ENCODE measurements around the gene GAP43. TPM values are rescaled to one million over a fixed set of nuclear protein-coding genes. Genes with fewer than 3 reads are reported as not detected.

The GAP43 gene
- total and polyA plus RNA-seq, 4 donors = 0.06 to 0.60 (median 0.19) TPM

DNA sequence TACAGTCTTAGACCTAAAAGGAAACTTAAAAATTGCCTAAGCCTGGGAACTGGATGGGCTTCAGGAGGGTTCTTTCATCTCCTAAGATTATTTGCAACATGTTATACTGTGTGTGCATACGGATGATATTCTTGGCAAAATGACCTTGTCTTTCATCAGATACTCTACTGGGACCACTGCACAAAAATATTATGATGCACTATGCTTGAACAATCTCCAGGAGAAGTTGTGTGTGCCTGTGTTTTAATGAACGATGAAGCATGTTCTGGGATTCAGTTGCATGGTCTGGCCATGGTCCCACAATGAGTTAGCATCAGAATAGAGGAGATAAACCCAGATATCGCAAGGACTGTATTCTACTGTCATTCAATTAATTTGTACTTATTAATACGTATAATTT, 68.7 kb downstream of the GAP43 start:
- H3K36me3 ChIP-seq (ENCODE audit: control insufficient read depth in 4 of 4, insufficient read depth in 4 of 4, low read length in 4 of 4) = no peaks in the 10 kb centered on the region
- no peaks in the 10 kb centered on the region for H3K9me3 ChIP-seq (ENCODE audit: control insufficient read depth in 4 of 4, insufficient read depth in 3 of 4, low read length in 3 of 4)
- ATAC-seq (ENCODE audit: insufficient read depth, low FRiP score) (no peak), DNase-seq (no peak)
- peaks cover 0 to 3% (median 0%) of the 10 kb centered on the region in 5 donors for H3K4me1 ChIP-seq (ENCODE audit: control insufficient read depth in 5 of 5, insufficient read depth in 5 of 5, low read length in 5 of 5)
- no peak overlapping the region for H3K9ac ChIP-seq (ENCODE audit: insufficient read depth in 1 of 2, low read length in 2 of 2)
- TF ChIP-seq, protein P1, sequence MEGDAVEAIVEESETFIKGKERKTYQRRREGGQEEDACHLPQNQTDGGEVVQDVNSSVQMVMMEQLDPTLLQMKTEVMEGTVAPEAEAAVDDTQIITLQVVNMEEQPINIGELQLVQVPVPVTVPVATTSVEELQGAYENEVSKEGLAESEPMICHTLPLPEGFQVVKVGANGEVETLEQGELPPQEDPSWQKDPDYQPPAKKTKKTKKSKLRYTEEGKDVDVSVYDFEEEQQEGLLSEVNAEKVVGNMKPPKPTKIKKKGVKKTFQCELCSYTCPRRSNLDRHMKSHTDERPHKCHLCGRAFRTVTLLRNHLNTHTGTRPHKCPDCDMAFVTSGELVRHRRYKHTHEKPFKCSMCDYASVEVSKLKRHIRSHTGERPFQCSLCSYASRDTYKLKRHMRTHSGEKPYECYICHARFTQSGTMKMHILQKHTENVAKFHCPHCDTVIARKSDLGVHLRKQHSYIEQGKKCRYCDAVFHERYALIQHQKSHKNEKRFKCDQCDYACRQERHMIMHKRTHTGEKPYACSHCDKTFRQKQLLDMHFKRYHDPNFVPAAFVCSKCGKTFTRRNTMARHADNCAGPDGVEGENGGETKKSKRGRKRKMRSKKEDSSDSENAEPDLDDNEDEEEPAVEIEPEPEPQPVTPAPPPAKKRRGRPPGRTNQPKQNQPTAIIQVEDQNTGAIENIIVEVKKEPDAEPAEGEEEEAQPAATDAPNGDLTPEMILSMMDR (IDR thresholded peaks at IDR 0.05; ENCODE audit: control extremely low read depth, extremely low read depth) = no peak
- H3K27ac ChIP-seq (ENCODE audit: low read depth in 1 of 2, low read length in 1 of 2) = no peak overlapping the region
- no peak overlapping the region for H3K4me3 ChIP-seq
- H3K27me3 ChIP-seq (ENCODE audit: control insufficient read depth in 3 of 3, insufficient read depth in 3 of 3, low read length in 2 of 3) = no peaks in the 10 kb centered on the region
- WGBS, 2 donors = 88 to 91% methylated on average over 4 of the region's 4 CpGs

- DNase-seq (peak; percentile 81 to 88 (median 83)), ATAC-seq (ENCODE audit: insufficient read depth, low FRiP score) (peak; percentile 90)
- Histone ChIP-seq H3K4me1 (ENCODE audit: control insufficient read depth in 5 of 5, insufficient read depth in 5 of 5, low read length in 5 of 5) (peaks cover 0 to 3% (median 0%) of the 10 kb centered on the region in 5 donors), H3K9ac (ENCODE audit: insufficient read depth in 1 of 2, low read length in 2 of 2) (no peak overlapping the region), H3K27me3 (ENCODE audit: control insufficient read depth in 3 of 3, insufficient read depth in 3 of 3, low read length in 2 of 3) (no peaks in the 10 kb centered on the region), H3K27ac (ENCODE audit: low read depth in 1 of 2, low read length in 1 of 2) (no peak overlapping the region), H3K36me3 (ENCODE audit: control insufficient read depth in 4 of 4, insufficient read depth in 4 of 4, low read length in 4 of 4) (no peaks in the 10 kb centered on the region), H3K9me3 (ENCODE audit: control insufficient read depth in 4 of 4, insufficient read depth in 3 of 4, low read length in 3 of 4) (no peaks in the 10 kb centered on the region), H3K4me3 (no peak overlapping the region)
- TF ChIP-seq, protein P1 (IDR thresholded peaks at IDR 0.05; ENCODE audit: control extremely low read depth, extremely low read depth) = peak; percentile 86
- 20 to 27% methylated on average over 8 of the region's 8 CpGs for WGBS, 2 donors
These were observed 69.7 kb downstream of the GAP43 start for GRCh38 chr3:115692887-115693524.

DNA sequence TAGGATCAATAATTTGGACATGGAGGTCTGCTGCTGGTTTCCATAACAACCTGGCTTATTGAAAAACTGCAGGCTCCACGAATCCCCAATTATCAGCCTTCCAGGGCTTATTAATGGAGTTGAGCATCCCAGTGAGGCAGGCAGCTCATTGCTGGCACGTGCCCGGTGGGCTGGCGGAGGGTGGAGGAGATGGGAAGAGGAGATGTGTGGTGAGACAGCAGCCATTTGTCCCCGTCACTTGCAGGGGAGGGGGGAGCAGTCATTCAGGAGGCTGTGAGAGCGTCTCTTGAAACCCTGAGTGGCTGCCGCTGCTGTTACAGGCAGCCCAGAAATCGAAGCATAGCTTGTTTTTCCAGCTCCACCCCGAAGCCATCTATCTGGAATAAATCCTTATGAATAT, 70.6 kb downstream of the GAP43 start:
- H3K9me3 ChIP-seq (ENCODE audit: control insufficient read depth in 4 of 4, insufficient read depth in 3 of 4, low read length in 3 of 4) = no peaks in the 10 kb centered on the region
- no peak overlapping the region for H3K9ac ChIP-seq (ENCODE audit: insufficient read depth in 1 of 2, low read length in 2 of 2)
- ATAC-seq (ENCODE audit: insufficient read depth, low FRiP score) (no peak), DNase-seq (no peak)
- 74 to 81% methylated on average over 9 of the region's 9 CpGs for WGBS, 2 donors
- H3K36me3 ChIP-seq (ENCODE audit: control insufficient read depth in 4 of 4, insufficient read depth in 4 of 4, low read length in 4 of 4) = no peaks in the 10 kb centered on the region
- H3K4me1 ChIP-seq (ENCODE audit: control insufficient read depth in 5 of 5, insufficient read depth in 5 of 5, low read length in 5 of 5) = peaks cover 0 to 3% (median 0%) of the 10 kb centered on the region in 5 donors
- H3K27me3 ChIP-seq (ENCODE audit: control insufficient read depth in 3 of 3, insufficient read depth in 3 of 3, low read length in 2 of 3) = no peaks in the 10 kb centered on the region
- TF ChIP-seq, protein P1 (IDR thresholded peaks at IDR 0.05; ENCODE audit: control extremely low read depth, extremely low read depth) = no peak
- no peak overlapping the region for H3K4me3 ChIP-seq
- H3K27ac ChIP-seq (ENCODE audit: low read depth in 1 of 2, low read length in 1 of 2) = no peak overlapping the region

DNA sequence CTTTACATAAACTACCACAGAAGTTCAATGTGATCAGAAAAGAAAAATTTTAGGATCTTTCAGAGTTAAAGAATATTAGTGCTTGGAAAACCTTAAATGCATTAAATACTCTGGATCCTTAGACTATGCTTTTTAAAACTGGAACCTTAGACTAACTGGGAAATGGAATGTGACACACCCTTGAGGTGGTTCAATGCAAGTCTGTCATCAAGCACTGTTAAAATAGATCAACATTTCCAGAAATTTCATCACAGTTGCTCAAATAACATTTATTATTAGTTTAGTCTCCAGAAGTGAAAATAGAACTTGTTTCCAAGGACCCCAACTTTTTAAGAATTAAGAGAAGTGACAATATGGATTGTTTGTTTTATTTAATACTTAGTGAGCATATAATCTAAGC, 71.8 kb downstream of the GAP43 start:
- Histone ChIP-seq H3K4me3 (no peak overlapping the region), H3K27me3 (ENCODE audit: control insufficient read depth in 3 of 3, insufficient read depth in 3 of 3, low read length in 2 of 3) (no peaks in the 10 kb centered on the region), H3K4me1 (ENCODE audit: control insufficient read depth in 5 of 5, insufficient read depth in 5 of 5, low read length in 5 of 5) (peaks cover 0 to 3% (median 0%) of the 10 kb centered on the region in 5 donors), H3K36me3 (ENCODE audit: control insufficient read depth in 4 of 4, insufficient read depth in 4 of 4, low read length in 4 of 4) (no peaks in the 10 kb centered on the region), H3K9ac (ENCODE audit: insufficient read depth in 1 of 2, low read length in 2 of 2) (no peak overlapping the region), H3K27ac (ENCODE audit: low read depth in 1 of 2, low read length in 1 of 2) (no peak overlapping the region), H3K9me3 (ENCODE audit: control insufficient read depth in 4 of 4, insufficient read depth in 3 of 4, low read length in 3 of 4) (no peaks in the 10 kb centered on the region)
- DNase-seq (no peak), ATAC-seq (ENCODE audit: insufficient read depth, low FRiP score) (no peak)
- TF ChIP-seq, protein P1 (IDR thresholded peaks at IDR 0.05; ENCODE audit: control extremely low read depth, extremely low read depth) = no peak
